HG02759 (cell line): ENCODE measurements around the gene ADCY4.
A peak's percentile ranks its signal among the peaks of the same experiment; 100 is the strongest.
"Not testable (repeated sequence)": the region's sequence is repeated elsewhere in the genome, so short reads cannot be mapped to it uniquely, and the experiment has no call there.

ENCODE experiments used
- ATAC-seq: cut with Tn5 transposase; IDR thresholded peaks from one replicate; pipeline ENCODE4 v1.9.1; 2021; ENCODE audit warnings: mild to moderate bottlenecking, moderate library complexity; ENCODE audit not compliant: unreplicated experiment

ADCY4 gene

DNA sequence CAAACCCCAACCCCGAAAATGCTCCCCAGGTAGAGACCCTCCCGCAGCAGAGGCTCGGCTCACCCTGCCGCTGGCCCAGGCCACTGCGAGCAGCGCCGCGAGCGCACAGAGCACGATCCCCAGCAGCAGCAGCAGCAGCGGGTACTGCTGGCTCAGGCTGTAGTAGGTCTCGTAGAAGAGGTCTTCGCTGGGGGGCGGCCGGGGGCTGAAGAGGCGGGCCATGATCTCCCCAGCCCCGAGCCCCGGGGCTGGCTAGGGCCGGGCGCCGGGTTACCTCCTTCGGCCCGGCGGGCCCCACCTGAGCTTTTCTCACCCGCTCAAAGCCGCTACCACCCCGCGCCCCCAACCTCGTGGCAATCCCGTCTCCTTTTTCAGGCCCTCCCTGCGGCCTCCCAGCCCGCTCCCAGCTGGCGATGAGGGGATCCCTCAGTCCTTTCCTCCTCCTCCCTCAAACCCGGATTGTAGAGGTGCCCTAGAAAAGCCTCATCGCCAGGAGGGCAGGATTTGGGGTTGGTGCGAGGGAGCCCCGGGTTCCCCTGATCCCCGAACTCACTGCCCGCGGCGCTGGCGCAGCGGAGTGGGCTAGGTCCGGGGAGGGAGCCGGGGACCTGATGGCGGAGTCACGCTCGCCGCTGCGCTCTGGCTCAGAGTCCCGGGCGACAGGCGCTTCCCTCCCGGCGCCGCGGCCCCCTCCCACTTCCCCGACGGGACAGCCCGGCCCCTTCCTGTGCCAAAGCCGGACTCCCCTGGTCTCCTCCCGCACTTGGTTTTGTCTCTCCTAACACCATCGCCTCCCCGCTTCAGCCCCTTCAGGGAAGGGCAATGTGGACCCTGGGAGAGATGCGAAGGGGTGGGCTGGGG is at the start of gene ADCY4:
TSS of gene ADCY4 (minus strand) at position 641 of the 861 bp plus-strand sequence. CDS start at position 222, 419 bp downstream.
- no peak for ATAC-seq

- no peak for ATAC-seq
Measured at GRCh38 chr14:24384169-24384568, 49.3 kb upstream of the ADCY4 start.

GRCh38 chr14:24382064-24382371 is 47.1 kb upstream of the ADCY4 start:
- ATAC-seq: no peak

DNA sequence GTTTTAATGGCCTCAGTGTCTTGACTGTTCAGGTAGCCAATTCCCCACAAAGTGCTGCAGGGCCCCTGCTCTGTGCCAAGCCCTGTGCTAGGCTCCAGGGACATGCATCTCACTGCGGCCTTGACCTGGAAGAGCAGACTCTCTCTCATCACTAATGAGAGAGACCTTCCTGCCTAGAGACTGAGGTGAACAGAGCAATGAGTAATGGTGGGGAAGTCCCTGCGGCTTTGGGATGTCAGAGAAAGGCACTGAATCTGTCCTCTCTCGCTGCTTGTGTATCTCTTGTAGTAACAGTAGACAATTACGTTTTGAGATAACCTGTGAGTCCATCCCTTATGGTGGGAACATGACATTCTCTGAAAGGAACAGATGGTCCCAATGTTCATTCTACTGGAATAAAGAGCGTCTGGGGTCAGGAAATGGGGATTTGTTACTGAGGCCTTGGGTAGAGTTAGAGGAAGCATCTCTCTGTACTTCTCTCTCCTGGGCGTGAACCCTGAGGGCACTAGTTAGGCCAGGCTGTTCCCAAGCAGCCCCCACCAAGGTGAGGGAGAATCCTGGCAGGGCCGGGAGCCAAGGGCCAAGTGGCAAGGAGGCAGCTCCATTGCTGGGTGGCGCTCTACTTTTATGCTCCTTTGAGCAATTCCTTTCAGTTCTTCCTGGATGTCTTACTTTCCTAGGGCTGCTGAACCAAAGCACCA is 46.6 kb upstream of the ADCY4 start:
- no peak for ATAC-seq

GRCh38 chr14:24379907-24380730 is 45.2 kb upstream of the ADCY4 start:
- ATAC-seq: no peak

DNA sequence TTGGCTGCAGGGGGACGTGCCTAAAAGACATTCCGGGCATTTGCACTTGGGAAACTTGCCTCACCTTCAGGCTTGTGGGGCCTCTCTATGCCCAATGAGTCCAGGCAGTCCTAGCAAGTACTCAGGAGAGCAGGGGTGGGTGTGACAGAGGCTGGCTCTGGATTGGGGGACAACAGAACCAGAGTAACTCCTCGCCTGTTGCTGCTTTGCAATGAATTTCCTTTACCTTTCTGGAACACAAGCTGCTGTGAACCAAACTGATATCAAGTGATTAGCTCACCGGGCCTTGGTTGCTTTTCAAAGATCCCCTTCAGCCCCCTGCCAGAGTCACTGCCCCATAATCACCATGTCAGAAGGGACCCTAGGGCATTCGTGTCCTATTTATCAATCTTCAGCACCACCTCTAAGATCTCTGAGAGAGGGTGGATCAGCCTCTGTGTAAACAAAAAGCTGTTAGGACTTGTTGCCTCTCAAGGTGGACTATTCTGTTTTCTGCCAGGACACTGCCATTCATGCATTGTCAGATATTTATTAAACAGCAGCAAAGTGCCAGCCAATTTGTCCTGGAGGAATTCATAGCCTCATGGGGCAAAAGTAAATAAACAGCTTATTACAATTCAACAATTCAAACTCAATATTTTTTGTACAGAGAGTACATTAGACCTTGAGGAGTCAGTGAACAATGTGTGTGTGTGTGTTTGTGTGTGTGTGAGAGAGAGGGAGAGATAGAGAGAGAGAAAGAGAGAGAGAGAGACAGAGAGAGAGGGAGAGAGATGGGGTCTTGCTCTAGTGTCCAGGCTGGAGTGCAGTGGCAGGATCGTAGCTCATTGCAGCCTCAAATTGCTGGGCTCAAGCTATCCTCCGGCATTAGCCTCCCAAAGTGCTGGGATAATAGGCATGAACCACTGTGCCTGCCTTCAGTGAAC is 44.4 kb upstream of the ADCY4 start:
- ATAC-seq: no peak

DNA sequence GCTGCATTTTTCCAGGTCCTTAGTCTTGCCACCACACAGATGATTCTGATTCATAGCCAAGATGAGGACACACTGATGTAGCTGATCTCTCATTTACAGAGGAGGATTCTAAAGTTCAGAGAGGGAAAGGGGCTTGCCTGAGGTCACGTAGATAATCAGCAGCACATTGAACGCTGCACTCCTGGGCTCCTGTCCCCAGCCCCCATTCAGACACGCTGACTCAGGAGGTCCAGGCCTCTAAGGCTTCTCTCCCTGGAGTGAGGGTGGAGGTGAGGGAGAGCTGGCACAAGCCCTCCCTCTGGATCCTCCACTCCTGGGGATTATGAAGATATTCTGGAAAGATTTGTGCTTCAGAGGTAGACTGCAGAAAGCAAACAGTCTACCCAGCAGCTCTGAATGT is 43.5 kb upstream of the ADCY4 start:
- ATAC-seq: no peak

GRCh38 chr14:24377657-24378056 is 42.8 kb upstream of the ADCY4 start:
- ATAC-seq: no peak

DNA sequence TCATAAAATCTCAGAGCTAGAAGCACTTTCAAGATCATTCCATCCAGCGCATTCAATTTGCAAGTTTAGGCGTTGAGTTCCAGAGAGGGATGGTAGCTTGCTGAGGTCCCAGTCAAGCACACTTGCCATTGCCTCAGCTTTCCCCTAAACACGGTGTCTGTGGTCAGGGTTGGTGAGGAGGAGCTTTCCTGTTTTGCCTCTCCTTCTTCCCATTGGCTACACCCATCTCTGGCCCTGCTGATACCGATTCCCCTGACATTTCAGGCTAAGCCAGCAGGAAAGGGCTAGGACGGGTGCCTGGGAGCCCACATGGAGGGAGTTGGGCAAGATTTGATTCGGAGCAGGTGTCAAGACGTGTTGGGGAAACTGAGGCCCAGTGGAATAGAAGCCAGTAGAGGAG is 42.3 kb upstream of the ADCY4 start:
- ATAC-seq: no peak

DNA sequence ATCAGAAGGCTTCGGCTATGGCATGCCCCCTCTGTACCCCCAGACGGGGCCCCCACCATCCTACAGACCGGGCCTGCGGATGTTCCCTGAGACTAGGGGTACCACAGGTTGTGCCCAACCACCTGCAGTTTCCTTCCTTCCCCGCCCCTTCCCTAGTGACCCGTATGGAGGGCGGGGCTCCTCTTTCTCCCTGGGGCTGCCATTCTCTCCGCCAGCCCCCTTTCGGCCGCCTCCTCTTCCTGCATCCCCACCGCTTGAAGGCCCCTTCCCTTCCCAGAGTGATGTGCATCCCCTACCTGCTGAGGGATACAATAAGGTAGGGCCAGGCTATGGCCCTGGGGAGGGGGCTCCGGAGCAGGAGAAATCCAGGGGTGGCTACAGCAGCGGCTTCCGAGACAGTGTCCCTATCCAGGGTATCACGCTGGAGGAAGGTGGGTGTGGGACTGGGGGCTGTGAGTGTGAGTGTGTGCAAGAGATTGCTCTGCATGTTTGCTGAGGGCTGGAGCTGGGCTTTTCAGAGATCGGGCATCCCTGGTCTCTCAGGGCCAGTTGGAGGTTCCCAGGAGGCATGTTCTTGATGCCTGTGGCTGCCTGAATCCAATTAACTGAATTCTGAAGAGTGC is 41.7 kb upstream of the ADCY4 start:
- no peak for ATAC-seq

DNA sequence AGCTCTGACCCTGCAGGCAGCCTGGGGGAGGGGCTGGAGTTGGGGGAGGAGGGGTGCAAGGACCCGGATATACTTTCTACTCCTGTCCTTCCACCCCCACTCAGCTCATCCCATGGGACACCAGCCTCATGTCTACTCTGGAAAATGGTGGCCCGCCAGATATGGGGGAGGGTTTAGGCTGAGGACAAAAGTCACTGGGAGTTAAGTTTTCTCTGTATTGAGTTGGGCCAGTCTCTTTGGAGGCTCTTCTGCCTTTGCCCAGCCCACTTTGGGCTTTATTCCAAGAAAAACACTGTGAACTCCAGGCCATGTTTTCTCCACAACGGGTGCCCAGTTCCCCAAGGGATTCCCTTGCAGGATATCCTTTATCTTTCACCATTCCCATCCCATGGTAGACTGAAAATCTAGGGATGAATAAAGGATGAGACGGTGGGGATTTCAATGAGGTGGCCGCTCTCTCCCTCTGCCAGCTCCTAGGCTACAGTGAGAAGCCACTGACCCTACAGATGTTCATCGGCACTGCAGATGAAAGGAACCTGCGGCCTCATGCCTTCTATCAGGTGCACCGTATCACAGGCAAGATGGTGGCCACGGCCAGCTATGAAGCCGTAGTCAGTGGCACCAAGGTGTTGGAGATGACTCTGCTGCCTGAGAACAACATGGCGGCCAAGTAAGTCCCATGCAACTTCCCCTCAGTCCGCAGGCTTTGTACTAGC is 38.0 kb upstream of the ADCY4 start:
- ATAC-seq: no peak

GRCh38 chr14:24371605-24372004 is 36.7 kb upstream of the ADCY4 start:
- not testable (repeated sequence) for ATAC-seq

DNA sequence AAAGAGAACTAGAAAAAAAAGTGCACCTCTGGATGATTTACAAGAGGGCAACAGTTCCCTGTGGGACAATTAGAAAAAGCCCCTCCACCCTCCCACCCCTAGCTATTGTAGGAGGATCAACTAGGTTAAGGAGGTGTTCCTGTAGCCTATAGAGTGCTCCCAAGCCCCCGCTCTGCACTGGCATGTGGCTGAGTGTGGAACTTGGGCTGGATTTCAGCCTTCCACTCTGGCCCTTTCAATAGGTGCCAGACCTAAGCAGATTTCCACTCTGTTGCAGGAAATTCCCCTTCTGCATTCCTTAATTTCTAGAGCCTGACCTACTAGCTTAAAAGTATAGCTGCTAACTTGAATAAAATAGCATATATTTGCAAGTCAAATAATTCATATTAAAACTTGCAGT is 35.9 kb upstream of the ADCY4 start:
- no peak for ATAC-seq

DNA sequence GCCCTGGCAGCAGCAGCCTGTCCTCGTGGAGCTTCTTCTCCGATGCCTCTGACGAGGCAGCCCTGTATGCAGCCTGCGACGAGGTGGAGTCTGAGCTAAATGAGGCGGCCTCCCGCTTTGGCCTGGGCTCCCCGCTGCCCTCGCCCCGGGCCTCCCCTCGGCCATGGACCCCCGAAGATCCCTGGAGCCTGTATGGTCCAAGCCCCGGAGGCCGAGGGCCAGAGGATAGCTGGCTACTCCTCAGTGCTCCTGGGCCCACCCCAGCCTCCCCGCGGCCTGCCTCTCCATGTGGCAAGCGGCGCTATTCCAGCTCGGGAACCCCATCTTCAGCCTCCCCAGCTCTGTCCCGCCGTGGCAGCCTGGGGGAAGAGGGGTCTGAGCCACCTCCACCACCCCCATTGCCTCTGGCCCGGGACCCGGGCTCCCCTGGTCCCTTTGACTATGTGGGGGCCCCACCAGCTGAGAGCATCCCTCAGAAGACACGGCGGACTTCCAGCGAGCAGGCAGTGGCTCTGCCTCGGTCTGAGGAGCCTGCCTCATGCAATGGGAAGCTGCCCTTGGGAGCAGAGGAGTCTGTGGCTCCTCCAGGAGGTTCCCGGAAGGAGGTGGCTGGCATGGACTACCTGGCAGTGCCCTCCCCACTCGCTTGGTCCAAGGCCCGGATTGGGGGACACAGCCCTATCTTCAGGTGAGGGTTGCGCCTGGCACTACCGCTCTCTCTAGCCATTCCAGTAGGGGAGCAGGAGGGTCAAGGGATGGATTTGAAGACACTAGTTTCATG is 35.2 kb upstream of the ADCY4 start:
- no peak for ATAC-seq

GRCh38 chr14:24369463-24369862 is 34.6 kb upstream of the ADCY4 start:
- ATAC-seq: no peak

- ATAC-seq: no peak
Measured at GRCh38 chr14:24368562-24369252, 33.8 kb upstream of the ADCY4 start.

DNA sequence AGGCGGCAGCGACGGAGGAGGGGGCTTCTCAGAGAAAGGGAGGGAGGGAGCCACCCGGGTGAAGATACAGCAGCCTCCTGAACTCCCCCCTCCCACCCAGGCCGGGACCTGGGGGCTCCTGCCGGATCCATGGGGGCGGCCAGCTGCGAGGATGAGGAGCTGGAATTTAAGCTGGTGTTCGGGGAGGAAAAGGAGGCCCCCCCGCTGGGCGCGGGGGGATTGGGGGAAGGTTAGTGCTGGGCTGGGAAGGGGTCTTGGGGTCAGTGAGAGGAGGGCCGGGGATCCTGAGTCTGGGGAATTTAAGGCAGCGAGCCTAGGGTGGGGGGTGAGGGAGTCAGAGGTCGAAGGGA is 33.3 kb upstream of the ADCY4 start:
- no peak for ATAC-seq

DNA sequence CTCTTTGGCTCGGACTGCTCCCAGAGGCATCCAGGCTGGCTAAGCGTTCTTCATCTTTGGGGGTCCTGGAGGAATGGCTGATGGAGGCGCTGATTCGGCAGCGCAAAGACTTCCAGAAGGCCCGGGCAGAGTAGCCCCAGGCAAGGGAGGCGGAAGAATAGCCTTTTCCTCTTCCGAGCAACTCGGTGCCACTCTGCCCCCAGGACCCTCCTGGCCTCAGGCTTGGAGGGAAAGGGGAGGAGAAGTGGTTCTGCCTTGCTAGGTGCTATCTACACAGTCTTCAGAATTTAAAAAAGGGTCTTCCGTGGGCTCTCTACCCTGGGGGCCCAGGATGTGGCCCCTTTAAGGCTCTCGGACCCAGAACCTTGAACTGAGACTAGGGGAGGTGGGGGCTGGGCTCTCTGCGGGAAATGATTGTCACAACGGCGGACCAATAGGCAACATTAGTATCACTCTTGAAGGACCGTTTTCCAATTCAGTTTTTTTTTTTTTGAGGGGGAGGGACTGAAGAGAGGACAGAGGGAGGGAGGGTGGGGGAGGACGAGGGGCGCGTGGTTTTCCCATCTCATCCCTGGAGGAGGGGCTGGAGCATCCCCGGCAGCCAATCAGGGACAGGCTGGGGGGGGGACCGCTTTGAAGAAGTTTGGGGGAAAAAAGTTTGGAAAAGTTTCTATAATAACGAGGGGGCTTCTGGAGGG is 32.8 kb upstream of the ADCY4 start, which contains the start of gene NFATC4:
TSS of gene NFATC4 (plus strand) at position 671 of the 698 bp plus-strand sequence. CDS start 157 bp downstream, outside the sequence.
- peak; percentile 32 for ATAC-seq
